HepG2 (cell line): Measurements from ENCODE around the gene MXRA7. TPM values are rescaled to one million over a fixed set of nuclear protein-coding genes. Genes with fewer than 3 reads are reported as not detected.

ENCODE experiments used
- CBFB ChIP-seq: sonication (generic); formaldehyde crosslinking; IDR thresholded peaks from 2 replicates; pipeline ENCODE4 v1.4.0; 2020; ENCODE audit warnings: missing genetic modification reagents
- FOXA3 ChIP-seq: IDR thresholded peaks from 2 replicates; pipeline ENCODE4 v1.6.1; 2016; ENCODE audit warnings: missing genetic modification reagents, missing compliant biosample characterization
- FOXK1 ChIP-seq: sonication (generic); formaldehyde crosslinking; IDR thresholded peaks from 2 replicates; pipeline ENCODE4 v1.4.0; 2020; ENCODE audit warnings: low read depth, missing genetic modification reagents, borderline replicate concordance
- FOXP1 ChIP-seq, 2 experiments: fragments of 450-650 bp in 1 of 2; IDR thresholded peaks; 2 replicates each; pipeline ENCODE4 v1.6.1; 2017 to 2018; ENCODE audit warnings: antibody characterized with exemption in 1 of 2
- GATAD2A ChIP-seq: IDR thresholded peaks from 2 replicates; pipeline ENCODE4 v1.6.1; 2016
- HMG20B ChIP-seq: conservative IDR thresholded peaks from 2 replicates; pipeline ENCODE4 v1.6.1; 2016; ENCODE audit warnings: missing genetic modification reagents, missing compliant biosample characterization
- NFE2L1 ChIP-seq: sonication (generic); formaldehyde crosslinking; IDR thresholded peaks from 2 replicates; pipeline ENCODE4 v1.4.0; 2020; ENCODE audit warnings: missing genetic modification reagents, mild to moderate bottlenecking, borderline replicate concordance
- NR2F1 ChIP-seq, 2 experiments: fragments of 450-650 bp in 1 of 2; formaldehyde crosslinking in 1 of 2; IDR thresholded peaks; 2 replicates each; pipeline versions ENCODE4 v1.5.0 to v1.6.1; 2016 to 2020; ENCODE audit warnings: mild to moderate bottlenecking in 1 of 2, missing compliant biosample characterization in 1 of 2, missing genetic modification reagents in 1 of 2, moderate library complexity in 1 of 2
- POLR2A ChIP-seq, 2 experiments: IDR thresholded peaks; 2 replicates each; pipeline ENCODE4 v1.6.1; 2011; ENCODE audit warnings: low read depth in 2 of 2, low read length in 2 of 2, mild to moderate bottlenecking in 1 of 2, moderate library complexity in 1 of 2; ENCODE audit not compliant: insufficient read depth in 1 of 2
- SNRNP70 ChIP-seq: fragments of 200-400 bp; formaldehyde crosslinking; IDR thresholded peaks from 2 replicates; pipeline ENCODE4 v1.6.1; 2017; ENCODE audit warnings: mild to moderate bottlenecking, low read depth, low read length, moderate library complexity
- SOX5 ChIP-seq: IDR thresholded peaks from 2 replicates; pipeline ENCODE4 v1.6.1; 2016; ENCODE audit warnings: borderline replicate concordance
- TFDP1 ChIP-seq: IDR thresholded peaks from 2 replicates; pipeline ENCODE4 v1.6.1; 2016; ENCODE audit warnings: missing compliant biosample characterization, missing genetic modification reagents, borderline replicate concordance
- ZGPAT ChIP-seq: IDR thresholded peaks from 2 replicates; pipeline ENCODE4 v1.6.1; 2016; ENCODE audit warnings: mild to moderate bottlenecking
- ZKSCAN1 ChIP-seq: fragments of 150-350 bp; IDR thresholded peaks from 2 replicates; pipeline ENCODE4 v1.6.1; 2014; ENCODE audit warnings: low read length
- ZNF207 ChIP-seq: fragments of 450-650 bp; IDR thresholded peaks from 2 replicates; pipeline ENCODE4 v1.6.1; 2016; ENCODE audit warnings: antibody characterized with exemption, borderline replicate concordance
- ZNF235 ChIP-seq: sonication (generic); formaldehyde crosslinking; IDR thresholded peaks from 2 replicates; pipeline ENCODE4 v1.8.1; 2023; ENCODE audit warnings: mild to moderate bottlenecking, missing genetic modification reagents, borderline replicate concordance
- ZNF280D ChIP-seq: sonication (generic); formaldehyde crosslinking; IDR thresholded peaks from 2 replicates; pipeline ENCODE4 v1.5.1; 2020; ENCODE audit warnings: mild to moderate bottlenecking, missing genetic modification reagents
- ZNF343 ChIP-seq: sonication (generic); formaldehyde crosslinking; IDR thresholded peaks from 2 replicates; pipeline ENCODE4 v1.4.0; 2020; ENCODE audit warnings: mild to moderate bottlenecking, missing genetic modification reagents
- ZNF598 ChIP-seq: sonication (generic); formaldehyde crosslinking; IDR thresholded peaks from 2 replicates; pipeline ENCODE4 v1.5.1; 2020; ENCODE audit warnings: mild to moderate bottlenecking, missing genetic modification reagents, borderline replicate concordance
- ZNF644 ChIP-seq: IDR thresholded peaks from 2 replicates; pipeline ENCODE4 v1.6.1; 2016; ENCODE audit warnings: low read depth
- ZNF768 ChIP-seq: sonication (generic); formaldehyde crosslinking; IDR thresholded peaks from 2 replicates; pipeline ENCODE4 v1.4.0; 2020; ENCODE audit warnings: missing genetic modification reagents
- ZSCAN12 ChIP-seq: sonication (generic); formaldehyde crosslinking; IDR thresholded peaks from 2 replicates; pipeline ENCODE4 v1.9.0; 2021; ENCODE audit warnings: mild to moderate bottlenecking, missing genetic modification reagents
- ZSCAN25 ChIP-seq: sonication (generic); formaldehyde crosslinking; IDR thresholded peaks from 2 replicates; pipeline ENCODE4 v1.8.0; 2022; ENCODE audit warnings: mild to moderate bottlenecking, missing genetic modification reagents
- ZSCAN30 ChIP-seq: sonication (generic); formaldehyde crosslinking; IDR thresholded peaks from 2 replicates; pipeline ENCODE4 v1.5.0; 2020; ENCODE audit warnings: mild to moderate bottlenecking, missing genetic modification reagents
- polyA plus RNA-seq, 8 experiments: library from polyadenylated mRNA; depleted of rRNA in 3 of 8; stranded (reverse) in 7 of 8; unstranded in 1 of 8; fragments of >200 nt; fragmentation: Illumina TruSeq in 4 of 8; extraction: Trizol in 4 of 8; gene quantifications; 2 replicates each; pipeline versions ENCODE4 v1.2.1 to v1.2.3, GENCODE V29; 2011 to 2016; ENCODE audit warnings: low read depth in 4 of 8, missing spikeins in 1 of 8, mixed read lengths in 1 of 8; ENCODE audit not compliant: insufficient read depth in 1 of 8
- total RNA-seq, 5 experiments: library from RNA; depleted of rRNA; stranded (reverse); fragments of >200 nt; fragmentation: Illumina TruSeq; extraction: Trizol; gene quantifications; 2 replicates each; pipeline ENCODE4 v1.2.3, GENCODE V29; 2016; ENCODE audit warnings: low read depth in 1 of 5

MXRA7 gene
- total and polyA plus RNA-seq, 2 of the 13 experiments (the other 11 are each of a cell fraction or from before 2014, with no cell fraction given) = 44.8 to 112 TPM

- TF ChIP-seq ZSCAN30 (CRISPR knock-in tag) = no peak
- peak; percentile 54; the same call in 1 of the 2 replicates for TF ChIP-seq TFDP1 (CRISPR knock-in tag)
- no peak for TF ChIP-seq ZNF644 (CRISPR knock-in tag)
- peak; percentile 25; the same call in 1 of the 2 replicates for TF ChIP-seq FOXA3 (CRISPR knock-in tag)
- no peak for TF ChIP-seq CBFB (CRISPR knock-in tag)
- no peak for TF ChIP-seq HMG20B
- TF ChIP-seq ZGPAT (CRISPR knock-in tag) = peak; percentile 62
- TF ChIP-seq FOXP1 (IDR thresholded peaks at IDR 0.05) = no peak
- peak; percentile 56 for TF ChIP-seq FOXP1 (CRISPR knock-in tag; IDR thresholded peaks at IDR 0.05)
- 0 out of 4 replicates have a peak, but pooled peaks of 1 of the 2 experiments have one; percentile 34 for TF ChIP-seq POLR2A (IDR thresholded peaks at IDR 0.05; ENCODE audit: insufficient read depth in 1 of 2, low read depth in 2 of 2, low read length in 2 of 2)
- TF ChIP-seq ZSCAN12 (CRISPR knock-in tag) = no peak
- TF ChIP-seq ZNF207 = no peak
- TF ChIP-seq ZKSCAN1 = peak; percentile 51; the same call in 1 of the 2 replicates
- TF ChIP-seq ZNF343 = peak; percentile 67; the same call in 1 of the 2 replicates
- peak; percentile 97 for TF ChIP-seq ZSCAN25 (CRISPR knock-in tag)
- 0 out of 2 replicates have a peak, but pooled peaks have one; percentile 48 for TF ChIP-seq ZNF280D (CRISPR knock-in tag)
- peak; percentile 58; the same call in 1 of the 2 replicates for TF ChIP-seq NFE2L1 (CRISPR knock-in tag)
- no peak for TF ChIP-seq SNRNP70
- TF ChIP-seq ZNF768 = no peak
- no peak; the same call in 1 of the 2 replicates for TF ChIP-seq ZNF598
- TF ChIP-seq NR2F1 (CRISPR knock-in tag; IDR thresholded peaks at IDR 0.05) = peak in 1 of 2 experiments; percentile 56; a peak in 2 of 4 replicates
- TF ChIP-seq GATAD2A = peak; percentile 76; the same call in 1 of the 2 replicates
- TF ChIP-seq SOX5 (CRISPR knock-in tag) = peak; percentile 85; the same call in 1 of the 2 replicates
- TF ChIP-seq ZNF235 = 0 out of 2 replicates have a peak, but pooled peaks have one; percentile 92
- no peak for TF ChIP-seq FOXK1 (CRISPR knock-in tag)
Observed at GRCh38 chr17:76700617-76701470, 9.9 kb downstream of the MXRA7 start (continued).
